Muscle of back (tissue), 13 donors: ENCODE data around the gene LLCFC1. TPM values are rescaled to one million over a fixed set of nuclear protein-coding genes. Genes with fewer than 3 reads are reported as not detected.

Experiments used
- DNase-seq, 3 donors: peaks; one replicate each; pipeline versions ENCODE4 v3.0.0 to v3.0.0-alpha.2; 2013
- long read RNA-seq, 9 donors: transcript quantifications; one replicate each; lab custom pipeline, GENCODE V29; 2026
- polyA plus RNA-seq, 10 donors: library from polyadenylated mRNA; unstranded; fragments of 120-200 nt; gene quantifications; one replicate each; pipeline ENCODE4 v1.2.1, GENCODE V29; 2013; ENCODE audit not compliant: insufficient read length in 10 of 10

Gene LLCFC1
- polyA plus RNA-seq = under 1 TPM in 6 of 10 donors, not detected in 4; 0.16 to 0.60 (median 0.42) TPM
- long read RNA-seq, donor 1 = 0 reads
- long read RNA-seq, donor 2 = 0 reads
- long read RNA-seq, donor 3 = 0 reads
- long read RNA-seq, donor 4 = 0 reads
- long read RNA-seq, donor 5 = 0 reads
- long read RNA-seq, donor 6 = 0 reads
- long read RNA-seq, donor 7 = 0 reads
- long read RNA-seq, donor 8 = 0 reads
- long read RNA-seq, donor 9 = 0 reads

DNA sequence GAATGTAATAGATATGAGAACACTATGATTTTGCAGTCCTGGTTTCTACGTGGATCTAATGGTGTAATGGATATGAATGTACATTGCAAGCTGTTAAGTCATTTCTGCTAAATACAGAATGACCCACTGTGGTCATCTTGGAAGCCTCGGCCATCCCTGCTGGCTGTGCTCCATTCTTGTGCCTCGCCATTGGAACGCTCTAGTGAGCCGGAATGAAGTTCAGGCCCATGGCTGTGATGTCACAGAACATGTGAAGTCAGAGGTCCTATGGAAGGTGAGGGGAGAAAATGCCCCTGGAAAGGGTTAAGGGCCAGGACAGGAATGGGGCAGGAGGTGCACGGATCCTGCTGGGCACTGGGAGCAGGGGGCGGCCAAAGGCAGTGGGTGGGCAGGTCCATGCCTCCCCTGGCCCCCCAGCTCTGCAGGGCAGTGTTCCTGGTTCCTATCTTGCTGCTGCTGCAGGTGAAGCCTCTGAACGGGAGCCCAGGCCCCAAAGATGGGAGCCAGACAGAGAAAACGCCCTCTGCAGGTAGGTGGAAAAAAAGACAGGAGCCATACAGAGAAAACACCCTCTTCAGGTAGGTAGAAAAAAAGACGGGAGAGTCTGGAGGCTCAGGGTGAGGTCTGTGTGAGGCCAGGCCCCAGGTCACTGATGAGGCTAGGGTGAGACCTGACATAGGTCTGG lies at the start of gene LLCFC1:
TSS of gene LLCFC1 (plus strand) at position 259 of the 685 bp plus-strand sequence. CDS start at position 397, 138 bp downstream.
- DNase-seq = no peak

- no peak for DNase-seq
Observed at GRCh38 chr7:142889816-142890215, 49.5 kb upstream of the LLCFC1 start.

DNA sequence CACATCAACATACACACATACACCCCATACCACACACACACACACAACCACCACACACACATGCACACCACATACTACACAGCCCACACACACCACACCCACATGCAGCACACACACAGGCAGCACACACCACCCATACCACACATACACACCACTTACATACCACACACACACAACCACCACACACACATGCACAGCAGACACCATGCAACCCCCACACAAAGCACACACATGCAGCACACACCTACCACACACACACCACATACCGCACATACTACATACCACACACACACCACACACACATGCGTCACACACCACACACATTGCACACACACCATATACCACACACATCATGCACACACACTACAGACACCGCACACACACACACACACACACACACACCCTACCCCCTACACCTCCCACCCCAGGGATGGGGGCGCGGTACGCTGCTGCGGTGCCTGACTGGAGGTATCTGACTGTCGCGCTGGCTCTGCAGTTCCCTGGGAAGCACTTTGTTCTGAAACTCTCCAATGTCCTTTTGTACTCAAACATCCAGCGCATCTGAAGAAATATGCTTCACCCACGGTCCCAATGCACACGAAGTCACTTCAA lies 48.3 kb upstream of the LLCFC1 start:
- DNase-seq = no peak

DNA sequence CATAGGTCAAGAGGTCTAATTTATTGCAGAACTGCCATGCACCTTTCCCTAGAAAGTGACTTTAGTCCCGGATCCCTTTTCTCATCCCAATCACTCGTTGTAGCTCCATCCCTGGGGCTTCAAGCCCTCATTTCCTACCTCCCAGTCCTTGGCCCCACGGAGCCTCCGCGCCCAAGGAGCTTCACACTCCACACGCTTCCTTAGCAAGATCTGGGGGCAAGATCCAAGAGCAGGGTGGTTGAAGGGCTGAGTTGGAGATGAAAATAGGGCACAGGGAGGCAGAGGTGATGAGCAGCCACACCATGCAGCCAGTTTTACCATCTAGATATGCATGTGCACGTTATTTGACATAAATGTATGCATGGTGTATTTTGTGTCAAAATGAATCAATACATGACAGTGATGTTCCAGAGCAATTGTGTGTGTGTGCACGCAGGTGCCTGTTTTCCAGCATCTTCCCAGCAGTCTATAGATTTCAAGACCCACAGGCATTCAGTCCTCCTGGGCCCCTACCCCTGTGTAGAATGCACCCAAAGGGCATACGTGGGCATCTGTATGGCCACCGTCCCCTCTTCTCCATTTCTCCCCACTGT lies 47.7 kb upstream of the LLCFC1 start:
- no peak for DNase-seq

DNA sequence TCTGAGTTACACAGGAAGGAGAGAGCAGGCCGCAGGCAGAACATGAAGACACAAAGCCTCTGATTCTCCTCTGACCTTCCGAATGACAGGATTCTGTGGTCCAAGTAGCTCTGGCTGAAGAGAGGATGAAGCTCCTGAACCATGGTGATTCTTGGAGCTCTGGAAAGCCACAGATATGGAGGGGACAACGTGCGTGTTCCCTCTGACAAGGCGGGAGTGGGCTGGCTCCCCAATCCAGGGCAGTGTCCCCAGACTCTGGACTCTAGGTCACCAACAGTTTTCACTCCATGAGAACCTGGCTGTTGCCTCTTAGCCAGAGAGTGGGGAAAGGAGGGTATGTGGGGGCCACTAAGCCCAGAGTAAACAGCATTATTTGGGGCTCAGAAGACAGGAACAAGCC lies 46.3 kb upstream of the LLCFC1 start:
- DNase-seq = no peak

GRCh38 chr7:142894112-142894984 lies 44.9 kb upstream of the LLCFC1 start:
- DNase-seq = no peak

DNA sequence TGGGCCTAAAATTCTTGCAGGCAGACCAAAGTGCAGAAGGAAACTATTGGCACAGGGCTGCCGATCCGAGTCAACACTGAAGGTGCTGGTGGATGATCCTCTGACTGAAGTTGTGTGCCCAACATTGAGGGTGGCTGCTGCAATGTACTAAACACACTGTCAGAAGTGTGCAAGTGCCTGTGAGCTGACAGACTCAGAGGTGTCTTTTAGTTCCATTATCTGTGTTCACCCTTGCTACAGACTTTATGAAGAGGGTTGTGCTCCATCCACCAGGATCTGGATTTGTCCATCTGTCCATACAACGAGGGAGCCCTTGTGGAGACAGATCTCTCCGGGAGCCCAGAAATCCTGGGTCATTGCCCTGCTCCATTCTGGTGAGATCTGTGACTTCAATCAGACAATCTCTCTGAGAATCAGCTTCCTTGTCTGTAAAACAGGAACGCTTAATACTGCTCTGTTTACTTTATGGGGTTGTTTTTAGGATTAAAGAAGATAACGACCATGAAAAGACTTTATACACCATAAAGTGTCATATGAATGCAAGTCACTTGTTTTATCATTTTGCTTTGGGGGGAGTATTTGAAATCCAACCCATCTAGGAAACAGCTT lies 44.2 kb upstream of the LLCFC1 start:
- DNase-seq = no peak

- DNase-seq = no peak
Observed at GRCh38 chr7:142896151-142896550, 43.1 kb upstream of the LLCFC1 start.

DNA sequence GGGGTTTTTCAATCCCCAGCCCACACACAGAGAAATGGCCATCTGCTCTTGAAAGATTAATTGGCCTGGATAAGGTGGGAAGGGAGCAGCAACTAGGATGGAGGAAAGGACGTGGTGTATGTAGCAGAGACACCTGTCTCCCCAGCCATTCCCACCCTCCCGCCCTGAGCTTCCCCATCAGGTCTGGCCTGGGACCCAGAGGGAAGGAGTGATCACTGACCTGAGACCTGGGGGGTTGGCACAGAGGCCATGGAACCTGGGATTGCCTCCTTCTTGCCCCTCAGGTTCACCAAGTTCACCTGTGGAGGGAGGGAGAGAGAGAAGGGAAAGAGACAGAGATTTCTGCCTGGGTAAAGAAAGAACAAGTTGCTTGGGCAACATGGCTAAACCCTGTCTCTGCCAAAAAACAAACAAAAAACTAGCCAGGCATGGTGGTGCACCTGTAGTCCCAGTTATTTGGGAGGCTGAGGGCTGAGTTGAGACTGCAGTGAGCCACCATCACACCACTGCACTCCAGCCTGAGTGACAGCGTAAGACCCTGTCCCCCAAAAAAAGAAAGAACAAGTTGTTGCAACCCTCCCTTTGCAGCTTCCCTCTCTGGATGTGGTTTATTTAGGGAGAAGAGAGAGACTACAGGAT lies 42.4 kb upstream of the LLCFC1 start:
- no peak for DNase-seq

GRCh38 chr7:142897691-142898090 lies 41.6 kb upstream of the LLCFC1 start:
- DNase-seq = no peak

DNA sequence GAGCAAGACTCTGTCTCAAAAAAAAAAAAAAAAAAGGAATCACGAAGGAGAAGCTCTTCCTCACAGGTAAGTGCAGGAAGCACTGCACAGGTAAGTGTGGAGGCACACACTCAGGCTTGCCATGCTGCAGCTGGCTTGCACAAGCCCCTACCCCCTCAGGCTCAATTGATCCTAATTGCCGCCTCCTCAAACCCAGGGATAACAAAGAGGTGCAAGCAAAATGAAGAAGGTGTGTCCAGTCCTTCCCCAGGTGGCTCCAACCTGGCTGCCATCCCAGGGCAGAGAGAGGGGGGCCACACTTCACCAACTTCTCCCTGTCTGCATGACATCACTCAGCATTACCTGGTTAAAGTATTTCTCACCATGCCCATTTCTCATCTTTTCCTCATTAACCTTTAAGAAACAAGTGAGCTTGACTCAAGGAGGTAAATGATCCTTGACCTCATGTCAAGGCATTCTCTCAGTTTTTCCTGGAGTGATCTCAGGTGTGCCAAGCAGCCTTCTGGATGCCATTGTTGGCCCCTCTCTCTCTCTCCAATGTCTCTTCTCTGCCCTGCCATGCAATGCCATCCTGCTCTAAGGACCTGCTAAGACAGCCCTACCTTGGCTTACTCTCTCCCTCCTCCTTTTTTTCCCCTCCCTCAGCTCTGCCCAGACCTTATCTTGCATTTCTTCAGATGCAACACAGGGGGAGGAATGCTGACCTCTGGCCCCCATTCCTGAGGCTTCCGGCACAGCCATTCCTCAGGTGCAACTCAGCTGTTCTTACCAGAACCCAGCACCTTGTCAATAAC lies 40.7 kb upstream of the LLCFC1 start:
- no peak for DNase-seq

DNA sequence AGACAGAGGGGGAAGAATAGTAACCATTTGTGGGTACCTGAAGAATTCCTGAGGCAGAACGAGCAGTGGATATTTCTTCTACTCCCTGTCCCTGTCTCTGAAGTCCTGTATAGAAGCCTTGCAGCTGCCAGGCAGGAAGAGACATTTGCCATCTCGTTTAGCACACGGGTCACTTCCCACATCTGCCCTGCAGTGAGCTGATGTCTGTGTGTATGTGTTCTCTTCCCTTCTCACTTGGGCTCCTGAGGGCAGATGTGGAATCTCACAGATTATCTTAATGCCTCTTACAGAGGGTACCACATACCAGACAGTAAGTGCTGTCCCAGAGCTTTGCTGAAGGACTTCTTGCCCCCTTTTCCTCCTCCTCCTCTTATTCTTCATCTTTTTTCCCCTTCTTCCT lies 39.6 kb upstream of the LLCFC1 start:
- no peak for DNase-seq

DNA sequence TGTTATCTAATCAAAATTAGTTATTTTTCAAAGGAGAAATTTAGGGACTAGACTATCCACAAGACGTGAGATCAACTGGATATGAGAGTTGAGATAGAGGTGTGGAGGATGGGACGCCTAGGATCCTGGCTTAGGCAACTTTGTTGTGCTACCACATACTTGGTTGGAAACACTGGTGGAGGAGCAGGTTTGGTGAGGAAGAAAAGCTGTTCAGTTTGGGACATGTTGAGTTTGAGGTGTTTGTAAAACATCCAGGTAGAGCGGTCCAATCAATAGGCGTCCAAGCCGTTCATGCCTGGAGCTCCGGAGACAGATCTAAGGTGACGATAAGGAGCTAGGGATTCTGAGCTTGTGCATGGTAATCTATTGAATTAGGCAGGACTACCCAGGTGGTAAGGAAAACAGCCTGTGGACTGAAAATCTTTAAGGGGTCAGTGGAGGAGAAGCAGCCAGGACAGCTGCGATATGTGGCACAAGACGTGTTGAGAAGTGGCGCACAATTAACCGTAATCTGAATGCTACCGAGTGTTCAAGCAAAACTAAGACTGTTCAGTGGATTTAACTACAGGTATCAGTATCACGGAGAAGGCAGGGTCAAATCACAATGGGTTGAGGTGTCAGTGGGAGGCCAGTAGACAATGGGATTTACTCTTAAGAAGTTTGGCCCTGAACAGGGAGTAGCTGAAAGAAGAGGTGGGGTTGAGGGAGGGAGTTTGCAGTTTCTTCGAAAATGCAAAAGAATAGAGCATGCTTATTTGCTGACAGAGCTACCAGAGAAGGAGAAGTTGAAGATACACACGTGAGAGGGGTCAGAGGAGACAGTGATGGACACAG lies 37.6 kb upstream of the LLCFC1 start:
- DNase-seq = no peak

- no peak for DNase-seq
Observed at GRCh38 chr7:142904128-142904527, 35.2 kb upstream of the LLCFC1 start.

GRCh38 chr7:142905759-142906158 lies 33.5 kb upstream of the LLCFC1 start:
- no peak for DNase-seq

DNA sequence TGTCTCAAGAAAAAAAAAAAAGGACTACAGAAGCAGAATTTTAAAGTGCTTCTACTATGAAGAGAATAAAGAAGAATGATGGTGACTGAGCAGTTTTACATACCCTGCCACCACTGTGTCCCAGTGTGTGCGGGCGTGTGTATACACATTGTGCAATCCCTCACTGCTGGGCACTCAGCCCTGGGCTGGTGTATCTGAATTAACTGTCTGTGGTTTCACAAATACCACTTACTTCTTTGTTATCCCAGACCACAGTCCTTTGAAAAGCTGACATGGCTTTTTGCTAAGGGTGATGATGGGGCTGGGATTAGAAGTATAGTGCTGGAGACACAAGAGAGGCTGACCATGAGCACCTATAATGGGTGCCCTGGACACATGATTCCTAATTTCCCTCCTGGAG lies 32.6 kb upstream of the LLCFC1 start:
- no peak for DNase-seq

GRCh38 chr7:142908290-142908689 lies 31.0 kb upstream of the LLCFC1 start:
- no peak for DNase-seq

DNA sequence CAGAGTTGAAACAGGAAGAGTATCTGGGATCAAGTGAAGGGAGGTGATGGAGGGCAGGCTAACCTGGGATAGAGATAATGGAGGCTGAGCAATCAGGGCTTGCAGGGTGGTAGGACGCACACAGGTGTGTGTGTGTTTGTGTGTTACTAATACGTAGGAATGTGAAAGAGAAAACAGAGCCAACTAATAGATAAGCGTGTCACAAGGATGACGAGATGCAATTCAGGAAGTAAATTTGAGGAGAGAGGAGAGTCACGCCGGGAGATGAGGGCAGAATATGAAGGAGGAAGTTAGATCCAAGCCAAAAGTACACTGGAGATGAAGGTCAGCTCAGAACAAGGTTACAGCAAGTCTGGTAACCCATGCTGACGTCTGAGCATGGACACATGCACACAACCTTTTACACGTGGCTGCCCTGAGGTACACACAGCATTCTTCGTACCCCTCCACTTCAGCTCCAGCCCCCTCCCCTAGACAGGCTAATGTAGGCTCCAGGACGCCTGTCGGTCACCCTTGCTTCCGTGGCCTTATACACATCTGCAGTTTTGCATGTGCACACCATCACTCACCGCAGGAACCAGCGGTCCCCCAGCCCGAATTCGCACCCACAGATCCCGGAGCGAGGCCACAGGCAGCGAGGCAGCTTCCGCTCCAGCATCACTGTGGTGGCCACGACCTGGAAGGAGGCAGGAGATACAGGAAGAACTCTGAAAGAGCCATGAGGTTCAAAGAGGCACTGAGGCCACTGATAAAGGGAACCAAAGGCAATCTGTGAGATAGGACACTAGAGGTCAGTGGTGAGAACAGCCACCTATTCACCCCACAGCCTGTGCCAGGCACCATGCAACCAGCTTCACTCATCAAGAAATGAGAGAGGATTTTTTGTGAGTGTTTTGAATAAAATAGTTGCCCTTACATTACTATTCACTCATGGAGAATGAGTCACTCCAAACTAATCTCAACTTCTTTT lies 30.1 kb upstream of the LLCFC1 start:
- no peak for DNase-seq
